ENCODE results near the gene STXBP4. TPM values are rescaled to one million over a fixed set of nuclear protein-coding genes. Genes with fewer than 3 reads are reported as not detected.

The STXBP4 gene
- polyA plus RNA-seq, 1 donor (not counting 4 experiments of a cell fraction or from before 2014, with no cell fraction given), result 4.2 TPM

- no peaks in the 10 kb centered on the region for H3K9me1 ChIP-seq (ENCODE audit: control insufficient read depth, extremely low read depth, insufficient read depth, low read length)
- no peak overlapping the region for H2AFZ ChIP-seq (ENCODE audit: control insufficient read depth, low read length)
- DNase-seq (ENCODE audit: low read depth, low spot score) (no peak), FAIRE-seq (no peak)
- H4K20me1 ChIP-seq (ENCODE audit: control insufficient read depth, extremely low read depth, insufficient read depth, low read length), result no peaks in the 10 kb centered on the region
- no peaks in the 10 kb centered on the region for H3K79me2 ChIP-seq (ENCODE audit: control insufficient read depth, insufficient read depth, low read length)
- no peaks in the 10 kb centered on the region for H3K36me3 ChIP-seq (ENCODE audit: control insufficient read depth in 2 of 2, extremely low read depth in 1 of 2, insufficient read depth in 2 of 2, low read length in 2 of 2)
- dilution Hi-C loops (cut with MboI; ENCODE audit: extremely low pct_ligation_motif_present, low sequenced_read_pairs), result no loop called here
- TF ChIP-seq CTCF (optimal IDR thresholded peaks at IDR 0.05 in 1 of 3, IDR thresholded peaks at IDR 0.05 in 1 of 3, conservative IDR thresholded peaks at IDR 0.05 in 1 of 3; ENCODE audit: extremely low read depth in 1 of 3, insufficient read depth in 2 of 3, low read length in 3 of 3) (no peak), EZH2 (IDR thresholded peaks at IDR 0.05; ENCODE audit: low read length) (no peak)
- H3K4me1 ChIP-seq (ENCODE audit: control insufficient read depth, extremely low read depth, insufficient read depth, low read length), result peaks cover 16% of the 10 kb centered on the region
- no peaks in the 10 kb centered on the region for H3K27me3 ChIP-seq (ENCODE audit: control insufficient read depth, extremely low read depth, insufficient read depth, low read length)
- H3K9me3 ChIP-seq (ENCODE audit: control insufficient read depth, low read depth, low read length), result no peaks in the 10 kb centered on the region
- no peak overlapping the region for H3K9ac ChIP-seq (ENCODE audit: control insufficient read depth, extremely low read depth, insufficient read depth, low read length)
- H3K27ac ChIP-seq (ENCODE audit: control insufficient read depth, insufficient read depth, low read length), result no peak overlapping the region
- H3K4me3 ChIP-seq (ENCODE audit: control insufficient read depth in 2 of 3, extremely low read depth in 1 of 3, insufficient read depth in 2 of 3, low read depth in 1 of 3, low read length in 3 of 3), result no peak overlapping the region
- no peak overlapping the region for H3K4me2 ChIP-seq (ENCODE audit: control insufficient read depth, extremely low read depth, insufficient read depth, low read depth, low read length)
Measured at GRCh38 chr17:55160501-55160900, 191.9 kb downstream of the STXBP4 start.

- Histone ChIP-seq H3K9me3 (ENCODE audit: control insufficient read depth, low read depth, low read length) (no peaks in the 10 kb centered on the region), H3K9me1 (ENCODE audit: control insufficient read depth, extremely low read depth, insufficient read depth, low read length) (no peaks in the 10 kb centered on the region), H4K20me1 (ENCODE audit: control insufficient read depth, extremely low read depth, insufficient read depth, low read length) (no peaks in the 10 kb centered on the region), H3K36me3 (ENCODE audit: control insufficient read depth in 2 of 2, extremely low read depth in 1 of 2, insufficient read depth in 2 of 2, low read length in 2 of 2) (no peaks in the 10 kb centered on the region), H3K4me1 (ENCODE audit: control insufficient read depth, extremely low read depth, insufficient read depth, low read length) (peaks cover 16% of the 10 kb centered on the region), H3K27ac (ENCODE audit: control insufficient read depth, insufficient read depth, low read length) (no peak overlapping the region), H3K4me3 (ENCODE audit: control insufficient read depth in 2 of 3, extremely low read depth in 1 of 3, insufficient read depth in 2 of 3, low read depth in 1 of 3, low read length in 3 of 3) (no peak overlapping the region), H3K27me3 (ENCODE audit: control insufficient read depth, extremely low read depth, insufficient read depth, low read length) (no peaks in the 10 kb centered on the region), H3K9ac (ENCODE audit: control insufficient read depth, extremely low read depth, insufficient read depth, low read length) (no peak overlapping the region), H3K4me2 (ENCODE audit: control insufficient read depth, extremely low read depth, insufficient read depth, low read depth, low read length) (peak overlapping the region; percentile 20), H3K79me2 (ENCODE audit: control insufficient read depth, insufficient read depth, low read length) (no peaks in the 10 kb centered on the region), H2AFZ (ENCODE audit: control insufficient read depth, low read length) (no peak overlapping the region)
- TF ChIP-seq CTCF (optimal IDR thresholded peaks at IDR 0.05 in 1 of 3, IDR thresholded peaks at IDR 0.05 in 1 of 3, conservative IDR thresholded peaks at IDR 0.05 in 1 of 3; ENCODE audit: extremely low read depth in 1 of 3, insufficient read depth in 2 of 3, low read length in 3 of 3) (no peak), EZH2 (IDR thresholded peaks at IDR 0.05; ENCODE audit: low read length) (no peak)
- dilution Hi-C loops (cut with MboI; ENCODE audit: extremely low pct_ligation_motif_present, low sequenced_read_pairs), result no loop called here
- DNase-seq (ENCODE audit: low read depth, low spot score) (peak; percentile 75), FAIRE-seq (peak; percentile 93)
Measured at GRCh38 chr17:55161935-55162555, 193.5 kb downstream of the STXBP4 start.
